Smooth muscle cell (in vitro differentiated cells): ENCODE measurements around the gene CLDN22. TPM values are rescaled to one million over a fixed set of nuclear protein-coding genes. Genes with fewer than 3 reads are reported as not detected.

Experiments
- DNase-seq: peaks from one replicate; lab custom pipeline; 2025; ENCODE audit not compliant: unreplicated experiment; lab: John Stamatoyannopoulos, UW
- H2AFZ ChIP-seq: fragments of 200-600 bp; sonication (generic); 2 replicates; pipeline ENCODE4 v1.6.0; 2016; ENCODE audit warnings: antibody characterized with exemption, low read depth, mild to moderate bottlenecking
- H3F3A ChIP-seq: fragments of 200-600 bp; sonication (generic); 2 replicates; pipeline ENCODE4 v1.6.0; 2017; ENCODE audit warnings: antibody characterized with exemption, low read depth
- H3K27ac ChIP-seq: fragments of 200-600 bp; sonication (generic); 2 replicates; pipeline ENCODE4 v1.5.1; 2016; ENCODE audit warnings: low read depth, mild to moderate bottlenecking
- H3K27me3 ChIP-seq: fragments of 200-600 bp; sonication (generic); 2 replicates; pipeline ENCODE4 v1.6.1; 2016; ENCODE audit warnings: low read depth, mild to moderate bottlenecking
- H3K36me3 ChIP-seq: fragments of 200-600 bp; sonication (generic); 2 replicates; pipeline ENCODE4 v1.5.1; 2016; ENCODE audit warnings: low read depth
- H3K4me1 ChIP-seq: fragments of 200-600 bp; sonication (generic); 2 replicates; pipeline ENCODE4 v1.5.1; 2016; ENCODE audit warnings: low read depth
- H3K4me2 ChIP-seq: fragments of 200-600 bp; sonication (generic); 2 replicates; pipeline ENCODE4 v1.6.0; 2016; ENCODE audit warnings: mild to moderate bottlenecking
- H3K4me3 ChIP-seq: fragments of 200-600 bp; sonication (generic); 2 replicates; pipeline ENCODE4 v1.5.1; 2016; ENCODE audit warnings: mild to moderate bottlenecking
- H3K79me2 ChIP-seq: fragments of 200-600 bp; sonication (generic); 2 replicates; pipeline ENCODE4 v1.6.0; 2016; ENCODE audit warnings: low read depth, mild to moderate bottlenecking
- H3K9ac ChIP-seq: fragments of 200-600 bp; sonication (generic); 2 replicates; pipeline ENCODE4 v1.6.0; 2016; ENCODE audit warnings: low read depth
- H3K9me3 ChIP-seq: fragments of 200-600 bp; sonication (generic); replicated peaks from 2 replicates; pipeline ENCODE4 v1.5.1; 2016; ENCODE audit warnings: low read depth
- H4K20me1 ChIP-seq: fragments of 200-600 bp; sonication (generic); 2 replicates; pipeline ENCODE4 v1.6.0; 2016; ENCODE audit warnings: low read depth
- WGBS: methylation state at CpG from one replicate; pipeline ENCODE4 v1.1.7; 2016; ENCODE audit warnings: low lambda C conversion rate; 5-methylcytosine and 5-hydroxymethylcytosine counted together
- polyA plus RNA-seq: library from polyadenylated mRNA; unstranded; fragments of >200 nt; fragmentation: Nextera tagmentation; extraction: Ambion mirVana; gene quantifications from 2 replicates; pipeline ENCODE4 v1.2.1, GENCODE V29; 2016
- total RNA-seq: library from RNA; depleted of rRNA; stranded (reverse); fragments of >200 nt; gene quantifications from 2 replicates; pipeline ENCODE4 v1.2.3, GENCODE V29; 2014
- TF ChIP-seq, protein P1 (sequence below): fragments of 200-600 bp; sonication (generic); IDR thresholded peaks from 2 replicates; pipeline ENCODE4 v1.5.1; 2017; ENCODE audit warnings: borderline replicate concordance, mild to moderate bottlenecking, antibody characterized with exemption; ENCODE audit not compliant: insufficient read depth, poor library complexity, severe bottlenecking

The CLDN22 gene
- total and polyA plus RNA-seq, 2 experiments from 2014 or later: 0.08 TPM; not detected in 1

DNA sequence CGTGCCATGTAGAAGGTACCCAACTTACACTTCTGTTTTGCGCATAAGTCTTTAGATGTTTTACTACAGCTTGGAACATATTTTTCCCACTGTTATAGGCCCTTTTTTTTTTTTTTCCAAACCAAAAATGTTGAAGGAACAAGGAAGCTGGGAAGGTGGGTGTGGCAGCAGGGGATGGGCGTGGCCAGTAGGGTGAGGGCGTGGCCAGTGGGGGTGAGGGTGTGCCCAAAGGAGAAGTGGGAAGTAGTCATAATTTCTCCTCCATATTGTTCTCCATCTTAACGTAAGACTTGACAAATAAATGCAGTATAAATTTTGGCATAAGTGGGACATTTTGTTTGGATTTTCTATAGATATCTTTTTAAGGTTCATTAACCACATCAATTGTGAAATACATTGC, 30.4 kb downstream of the CLDN22 start:
- peaks cover 2% of the 10 kb centered on the region for H3K36me3 ChIP-seq

DNA sequence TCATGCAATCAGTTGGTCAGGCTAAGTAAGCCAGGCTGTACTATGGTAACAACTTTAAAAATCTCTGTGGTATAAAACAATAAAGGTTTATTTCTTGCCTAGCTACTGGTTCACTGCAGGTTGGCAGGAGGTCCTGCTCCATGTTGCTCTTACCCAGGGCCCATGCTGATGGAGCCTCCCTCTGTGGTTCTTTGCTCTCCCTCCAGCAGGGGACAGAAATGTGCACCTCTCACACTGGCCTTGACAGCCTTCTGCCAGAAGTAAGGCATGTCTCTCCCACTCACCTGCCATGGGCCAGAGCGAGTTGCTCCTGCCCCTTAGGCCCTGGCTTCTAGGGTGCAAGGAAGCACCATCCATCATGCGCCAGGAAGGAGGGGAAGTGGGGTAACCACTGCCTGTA, 31.1 kb downstream of the CLDN22 start:
- Histone ChIP-seq H3K27ac (no peak overlapping the region), H3K4me1 (no peaks in the 10 kb centered on the region), H3F3A (no peaks in the 10 kb centered on the region), H3K36me3 (no peaks in the 10 kb centered on the region), H4K20me1 (no peaks in the 10 kb centered on the region), H3K9ac (no peak overlapping the region), H3K79me2 (no peaks in the 10 kb centered on the region), H3K4me2 (no peak overlapping the region), H2AFZ (no peak overlapping the region), H3K9me3 (no peaks in the 10 kb centered on the region), H3K4me3 (no peak overlapping the region), H3K27me3 (no peaks in the 10 kb centered on the region)
- WGBS: 100% methylated on average over 2 of the region's 2 CpGs
- TF ChIP-seq, protein P1, sequence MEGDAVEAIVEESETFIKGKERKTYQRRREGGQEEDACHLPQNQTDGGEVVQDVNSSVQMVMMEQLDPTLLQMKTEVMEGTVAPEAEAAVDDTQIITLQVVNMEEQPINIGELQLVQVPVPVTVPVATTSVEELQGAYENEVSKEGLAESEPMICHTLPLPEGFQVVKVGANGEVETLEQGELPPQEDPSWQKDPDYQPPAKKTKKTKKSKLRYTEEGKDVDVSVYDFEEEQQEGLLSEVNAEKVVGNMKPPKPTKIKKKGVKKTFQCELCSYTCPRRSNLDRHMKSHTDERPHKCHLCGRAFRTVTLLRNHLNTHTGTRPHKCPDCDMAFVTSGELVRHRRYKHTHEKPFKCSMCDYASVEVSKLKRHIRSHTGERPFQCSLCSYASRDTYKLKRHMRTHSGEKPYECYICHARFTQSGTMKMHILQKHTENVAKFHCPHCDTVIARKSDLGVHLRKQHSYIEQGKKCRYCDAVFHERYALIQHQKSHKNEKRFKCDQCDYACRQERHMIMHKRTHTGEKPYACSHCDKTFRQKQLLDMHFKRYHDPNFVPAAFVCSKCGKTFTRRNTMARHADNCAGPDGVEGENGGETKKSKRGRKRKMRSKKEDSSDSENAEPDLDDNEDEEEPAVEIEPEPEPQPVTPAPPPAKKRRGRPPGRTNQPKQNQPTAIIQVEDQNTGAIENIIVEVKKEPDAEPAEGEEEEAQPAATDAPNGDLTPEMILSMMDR: no peak
- no peak for DNase-seq

More for the DNA sequence above, 30.4 kb downstream of the CLDN22 start:
- no peak overlapping the region for H3K4me3 ChIP-seq
- H3K4me2 ChIP-seq: no peak overlapping the region
- no peak overlapping the region for H3K9ac ChIP-seq
- WGBS: 97% methylated on average over 5 of the region's 5 CpGs
- DNase-seq: no peak
- no peaks in the 10 kb centered on the region for H3F3A ChIP-seq
- TF ChIP-seq, protein P1: no peak
- no peak overlapping the region for H2AFZ ChIP-seq
- no peaks in the 10 kb centered on the region for H3K79me2 ChIP-seq
- H3K9me3 ChIP-seq: no peaks in the 10 kb centered on the region
- no peaks in the 10 kb centered on the region for H3K4me1 ChIP-seq
- H3K27me3 ChIP-seq: no peaks in the 10 kb centered on the region
- no peak overlapping the region for H3K27ac ChIP-seq
- no peaks in the 10 kb centered on the region for H4K20me1 ChIP-seq

DNA sequence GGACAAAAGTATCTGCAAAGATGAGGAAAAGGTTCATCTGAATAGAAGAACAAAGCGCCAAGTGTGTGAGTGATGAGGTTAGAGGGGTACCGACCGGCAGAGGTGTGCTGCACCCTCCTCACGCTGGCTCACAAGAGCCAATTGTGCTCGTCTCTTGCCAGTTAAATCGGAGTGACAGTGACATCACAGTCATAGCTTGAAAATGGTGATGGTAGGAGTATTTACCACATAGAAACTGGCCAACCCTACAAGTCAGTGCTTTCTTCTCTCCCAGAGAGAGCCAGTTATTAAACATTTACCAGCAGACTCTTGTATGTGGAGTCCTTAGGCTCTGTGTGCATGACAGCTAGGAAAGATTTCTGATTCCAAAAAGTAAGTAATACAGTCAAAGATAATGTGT, 32.4 kb downstream of the CLDN22 start:
- H3K27me3 ChIP-seq: no peaks in the 10 kb centered on the region
- H3F3A ChIP-seq: no peaks in the 10 kb centered on the region
- no peak overlapping the region for H2AFZ ChIP-seq
- 97% methylated on average over 6 of the region's 6 CpGs for WGBS
- H3K9me3 ChIP-seq: no peaks in the 10 kb centered on the region
- H3K36me3 ChIP-seq: no peaks in the 10 kb centered on the region
- H3K4me2 ChIP-seq: no peak overlapping the region
- TF ChIP-seq, protein P1: no peak
- H4K20me1 ChIP-seq: no peaks in the 10 kb centered on the region
- no peak overlapping the region for H3K27ac ChIP-seq
- H3K4me1 ChIP-seq: no peaks in the 10 kb centered on the region
- H3K4me3 ChIP-seq: no peak overlapping the region
- H3K9ac ChIP-seq: no peak overlapping the region
- H3K79me2 ChIP-seq: no peaks in the 10 kb centered on the region
- DNase-seq: no peak

DNA sequence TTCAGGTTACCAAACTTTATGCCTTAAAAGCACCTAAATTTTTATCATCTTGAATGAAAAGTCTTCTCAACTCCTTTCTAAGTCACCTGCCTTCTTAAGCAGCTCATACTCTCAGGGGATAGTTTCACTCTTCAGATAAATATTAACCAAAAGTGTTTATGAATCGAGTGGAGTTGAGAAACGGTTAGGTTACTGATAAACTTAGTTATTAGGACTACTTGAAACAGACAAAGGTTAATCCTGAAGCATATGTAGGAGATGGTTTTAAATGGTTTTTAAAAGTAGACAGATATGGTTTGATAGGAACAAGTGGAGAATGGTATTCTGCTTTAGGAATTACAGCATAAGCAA, 32.8 kb downstream of the CLDN22 start:
- no peak overlapping the region for H3K4me3 ChIP-seq
- H3K4me1 ChIP-seq: no peaks in the 10 kb centered on the region
- H2AFZ ChIP-seq: no peak overlapping the region
- no peak overlapping the region for H3K27ac ChIP-seq
- H3K9me3 ChIP-seq: no peaks in the 10 kb centered on the region
- no peaks in the 10 kb centered on the region for H3K79me2 ChIP-seq
- H3K27me3 ChIP-seq: no peaks in the 10 kb centered on the region
- TF ChIP-seq, protein P1: no peak
- no peak overlapping the region for H3K9ac ChIP-seq
- DNase-seq: no peak
- no peaks in the 10 kb centered on the region for H3K36me3 ChIP-seq
- H4K20me1 ChIP-seq: no peaks in the 10 kb centered on the region
- no peak overlapping the region for H3K4me2 ChIP-seq
- H3F3A ChIP-seq: no peaks in the 10 kb centered on the region
- 98% methylated on average over 2 of the region's 2 CpGs for WGBS
